K562 (cell line): ENCODE measurements around the gene RPAP2.

Source experiments
- CEBPG ChIP-seq, 3 experiments: fragments of 200-800 bp in 1 of 3; sonication (Bioruptor generic) in 1 of 3; sonication (generic) in 1 of 3; formaldehyde crosslinking in 1 of 3; IDR thresholded peaks in 2 of 3; conservative IDR thresholded peaks in 1 of 3; 2 replicates each; pipeline versions ENCODE4 v1.6.1 to v1.8.0; 2016 to 2022; ENCODE audit warnings: missing compliant biosample characterization in 2 of 3, missing genetic modification characterization in 2 of 3, mild to moderate bottlenecking in 1 of 3, missing genetic modification reagents in 1 of 3
- COPS2 ChIP-seq: fragments of 450-650 bp; conservative IDR thresholded peaks from 2 replicates; pipeline ENCODE4 v1.6.1; 2016; ENCODE audit warnings: mild to moderate bottlenecking, moderate library complexity
- EGR1 ChIP-seq: fragments of 450-650 bp; conservative IDR thresholded peaks from 2 replicates; pipeline ENCODE4 v1.6.1; 2017; ENCODE audit warnings: mild to moderate bottlenecking
- FOSL1 ChIP-seq: fragments of 200-800 bp; sonication (Bioruptor generic); conservative IDR thresholded peaks from 2 replicates; pipeline ENCODE4 v1.6.1; 2016; ENCODE audit warnings: missing genetic modification characterization, missing compliant biosample characterization
- PHB2 ChIP-seq: fragments of 450-650 bp; IDR thresholded peaks from 2 replicates; pipeline ENCODE4 v1.6.1; 2017; ENCODE audit warnings: low read depth
- STAG1 ChIP-seq: sonication (generic); formaldehyde crosslinking; IDR thresholded peaks from 2 replicates; pipeline ENCODE4 v1.5.0; 2020; ENCODE audit warnings: missing genetic modification reagents, borderline replicate concordance
- ZNF133 ChIP-seq: fragments of 250-450 bp; sonication (Bioruptor Pico); IDR thresholded peaks from 2 replicates; pipeline ENCODE4 v1.4.0; 2020; ENCODE audit warnings: mild to moderate bottlenecking
- TF ChIP-seq, protein P1 (sequence below), 3 experiments: IDR thresholded peaks in 2 of 3; conservative IDR thresholded peaks in 1 of 3; 2 replicates each; pipeline ENCODE4 v1.5.1; 2011 to 2012; ENCODE audit warnings: low read length in 3 of 3, mild to moderate bottlenecking in 3 of 3, control low read depth in 2 of 3, improper control_type of control experiment in 1 of 3, inconsistent platforms in 1 of 3, low read depth in 1 of 3, mixed read lengths in 1 of 3, moderate library complexity in 1 of 3; ENCODE audit not compliant: insufficient read depth in 2 of 3
- TF ChIP-seq, protein P2 (sequence below): fragments of 450-650 bp; formaldehyde crosslinking; IDR thresholded peaks from 2 replicates; pipeline ENCODE4 v1.4.0; 2020; ENCODE audit warnings: mild to moderate bottlenecking

DNA sequence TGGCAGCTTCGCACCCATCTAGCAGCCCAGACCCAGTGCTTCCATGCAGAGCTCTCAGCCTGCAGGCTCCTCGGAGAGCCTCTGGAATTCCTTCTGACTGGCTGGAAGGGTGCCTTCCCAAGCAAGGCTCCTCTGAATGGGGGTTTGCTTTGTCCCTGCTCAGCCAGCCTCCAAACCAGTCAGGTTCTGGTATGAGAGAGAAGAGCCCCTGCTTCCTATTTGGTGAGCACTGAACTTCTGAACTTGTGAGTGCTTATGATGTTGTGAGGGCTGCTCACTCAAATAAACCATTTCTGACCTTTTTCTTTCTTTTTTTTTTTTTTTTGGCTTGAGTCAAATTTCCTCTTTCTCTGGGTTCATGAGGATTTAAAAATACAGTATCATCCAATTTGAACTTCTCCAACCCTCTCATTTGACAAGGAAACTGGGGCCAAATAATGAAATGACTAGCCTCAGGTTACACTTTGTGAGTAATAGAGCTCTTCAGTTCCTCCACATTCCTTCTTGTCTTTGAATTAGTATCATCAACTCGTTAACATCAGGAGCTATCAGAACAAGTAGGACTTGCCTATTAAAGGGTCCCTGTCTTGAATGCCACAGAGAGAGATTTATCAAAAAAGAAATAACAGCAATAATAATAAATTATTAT lies 148.3 kb downstream of the RPAP2 start:
- TF ChIP-seq, protein P1, sequence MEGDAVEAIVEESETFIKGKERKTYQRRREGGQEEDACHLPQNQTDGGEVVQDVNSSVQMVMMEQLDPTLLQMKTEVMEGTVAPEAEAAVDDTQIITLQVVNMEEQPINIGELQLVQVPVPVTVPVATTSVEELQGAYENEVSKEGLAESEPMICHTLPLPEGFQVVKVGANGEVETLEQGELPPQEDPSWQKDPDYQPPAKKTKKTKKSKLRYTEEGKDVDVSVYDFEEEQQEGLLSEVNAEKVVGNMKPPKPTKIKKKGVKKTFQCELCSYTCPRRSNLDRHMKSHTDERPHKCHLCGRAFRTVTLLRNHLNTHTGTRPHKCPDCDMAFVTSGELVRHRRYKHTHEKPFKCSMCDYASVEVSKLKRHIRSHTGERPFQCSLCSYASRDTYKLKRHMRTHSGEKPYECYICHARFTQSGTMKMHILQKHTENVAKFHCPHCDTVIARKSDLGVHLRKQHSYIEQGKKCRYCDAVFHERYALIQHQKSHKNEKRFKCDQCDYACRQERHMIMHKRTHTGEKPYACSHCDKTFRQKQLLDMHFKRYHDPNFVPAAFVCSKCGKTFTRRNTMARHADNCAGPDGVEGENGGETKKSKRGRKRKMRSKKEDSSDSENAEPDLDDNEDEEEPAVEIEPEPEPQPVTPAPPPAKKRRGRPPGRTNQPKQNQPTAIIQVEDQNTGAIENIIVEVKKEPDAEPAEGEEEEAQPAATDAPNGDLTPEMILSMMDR (IDR thresholded peaks at IDR 0.05 in 2 of 3, conservative IDR thresholded peaks at IDR 0.05 in 1 of 3; ENCODE audit: insufficient read depth in 2 of 3, low read depth in 1 of 3, low read length in 3 of 3) = no peak
- TF ChIP-seq EGR1 (no peak), PHB2 (no peak), ZNF133 (no peak), FOSL1 (tag) (no peak), COPS2 (no peak), CEBPG (CRISPR knock-in tag; IDR thresholded peaks at IDR 0.05) (no peak), CEBPG (tag; conservative IDR thresholded peaks at IDR 0.05 in 1 of 2, IDR thresholded peaks at IDR 0.05 in 1 of 2) (no peak), STAG1 (no peak)
- TF ChIP-seq, protein P2, sequence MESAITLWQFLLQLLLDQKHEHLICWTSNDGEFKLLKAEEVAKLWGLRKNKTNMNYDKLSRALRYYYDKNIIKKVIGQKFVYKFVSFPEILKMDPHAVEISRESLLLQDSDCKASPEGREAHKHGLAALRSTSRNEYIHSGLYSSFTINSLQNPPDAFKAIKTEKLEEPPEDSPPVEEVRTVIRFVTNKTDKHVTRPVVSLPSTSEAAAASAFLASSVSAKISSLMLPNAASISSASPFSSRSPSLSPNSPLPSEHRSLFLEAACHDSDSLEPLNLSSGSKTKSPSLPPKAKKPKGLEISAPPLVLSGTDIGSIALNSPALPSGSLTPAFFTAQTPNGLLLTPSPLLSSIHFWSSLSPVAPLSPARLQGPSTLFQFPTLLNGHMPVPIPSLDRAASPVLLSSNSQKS (CRISPR knock-in tag) = no peak
